H9 (cell line): ENCODE results near the gene ZNF423. TPM values are rescaled to one million over a fixed set of nuclear protein-coding genes. Genes with fewer than 3 reads are reported as not detected.

Experiments used
- DNase-seq: peaks from one replicate; pipeline ENCODE4 v3.0.0-alpha.2; 2017
- H2AFZ ChIP-seq: one replicate; pipeline ENCODE4 v1.6.1; 2013; ENCODE audit warnings: mild to moderate bottlenecking, low read length, control low read depth, moderate library complexity
- H2AK5ac ChIP-seq: 2 replicates; pipeline ENCODE4 v1.6.1; 2013; ENCODE audit warnings: low read length, control low read depth, mixed read lengths; ENCODE audit not compliant: insufficient read length
- H2BK120ac ChIP-seq: one replicate; pipeline ENCODE4 v1.6.1; 2013; ENCODE audit warnings: low read depth, mild to moderate bottlenecking, low read length, control low read depth, inconsistent platforms; ENCODE audit not compliant: poor library complexity, severe bottlenecking
- H2BK12ac ChIP-seq: 2 replicates; pipeline ENCODE4 v1.6.1; 2013; ENCODE audit warnings: low read length, control low read depth, mixed read lengths, low read depth; ENCODE audit not compliant: insufficient read length
- H2BK15ac ChIP-seq: 2 replicates; pipeline ENCODE4 v1.6.1; 2013; ENCODE audit warnings: low read depth, low read length, control low read depth
- H2BK20ac ChIP-seq: one replicate; pipeline ENCODE4 v1.6.1; 2013; ENCODE audit warnings: low read depth, mild to moderate bottlenecking, low read length, control low read depth, inconsistent platforms; ENCODE audit not compliant: poor library complexity, severe bottlenecking
- H2BK5ac ChIP-seq: 2 replicates; pipeline ENCODE4 v1.6.1; 2013; ENCODE audit warnings: low read length, control low read depth, mixed read lengths; ENCODE audit not compliant: insufficient read length
- H3K14ac ChIP-seq: 2 replicates; pipeline ENCODE4 v1.6.1; 2013; ENCODE audit warnings: low read length, control low read depth; ENCODE audit not compliant: insufficient read depth
- H3K18ac ChIP-seq: 2 replicates; pipeline ENCODE4 v1.6.1; 2013; ENCODE audit warnings: low read depth, mild to moderate bottlenecking, mixed read lengths, low read length, control low read depth; ENCODE audit not compliant: insufficient read length
- H3K23ac ChIP-seq: 2 replicates; pipeline ENCODE4 v1.6.1; 2013; ENCODE audit warnings: low read length, control low read depth, mixed read lengths, low read depth; ENCODE audit not compliant: insufficient read length
- H3K23me2 ChIP-seq: 2 replicates; pipeline ENCODE4 v1.6.1; 2013; ENCODE audit warnings: low read depth, mild to moderate bottlenecking, mixed read lengths, low read length, control low read depth; ENCODE audit not compliant: insufficient read length, poor library complexity, severe bottlenecking
- H3K27ac ChIP-seq: 2 replicates; pipeline ENCODE4 v1.5.1; 2013; ENCODE audit warnings: low read length, control low read depth, mixed read lengths, low read depth; ENCODE audit not compliant: insufficient read length
- H3K27me3 ChIP-seq: 2 replicates; pipeline ENCODE4 v1.6.1; 2013; ENCODE audit warnings: low read length, control low read depth, inconsistent platforms; ENCODE audit not compliant: insufficient read depth
- H3K4ac ChIP-seq: 2 replicates; pipeline ENCODE4 v1.6.1; 2013; ENCODE audit warnings: low read depth, mild to moderate bottlenecking, control low read depth, inconsistent platforms, low read length, moderate library complexity
- H3K4me1 ChIP-seq: 2 replicates; pipeline ENCODE4 v1.6.1; 2013; ENCODE audit warnings: low read length, control low read depth, inconsistent platforms; ENCODE audit not compliant: insufficient read depth
- H3K4me2 ChIP-seq: 2 replicates; pipeline ENCODE4 v1.6.1; 2013; ENCODE audit warnings: low read length, control low read depth, mixed read lengths; ENCODE audit not compliant: insufficient read length, insufficient read depth
- H3K56ac ChIP-seq: 2 replicates; pipeline ENCODE4 v1.6.1; 2013; ENCODE audit warnings: low read depth, mild to moderate bottlenecking, mixed read lengths, low read length, control low read depth; ENCODE audit not compliant: insufficient read length
- H3K79me1 ChIP-seq: 2 replicates; pipeline ENCODE4 v1.6.1; 2013; ENCODE audit warnings: low read depth, mild to moderate bottlenecking, moderate library complexity, low read length, control low read depth, inconsistent platforms; ENCODE audit not compliant: insufficient read depth, poor library complexity, severe bottlenecking
- H3K79me2 ChIP-seq: 2 replicates; pipeline ENCODE4 v1.6.1; 2013; ENCODE audit warnings: low read length, control low read depth, inconsistent platforms; ENCODE audit not compliant: insufficient read depth
- H3K9ac ChIP-seq: 2 replicates; pipeline ENCODE4 v1.6.1; 2013; ENCODE audit warnings: low read length, control low read depth, mixed read lengths; ENCODE audit not compliant: insufficient read length; ENCODE audit errors: extremely low read depth
- H3K9me3 ChIP-seq: one replicate; pipeline ENCODE4 v1.6.1; 2013; ENCODE audit warnings: low read depth, low read length, inconsistent platforms; ENCODE audit not compliant: control insufficient read depth
- H3T11ph ChIP-seq: one replicate; pipeline ENCODE4 v1.6.1; 2013; ENCODE audit warnings: mild to moderate bottlenecking, low read length, control low read depth, inconsistent platforms
- H4K20me1 ChIP-seq: one replicate; pipeline ENCODE4 v1.6.1; 2013; ENCODE audit not compliant: control insufficient read depth, insufficient read length, insufficient read depth
- H4K5ac ChIP-seq: 2 replicates; pipeline ENCODE4 v1.6.1; 2013; ENCODE audit warnings: low read depth, mild to moderate bottlenecking, mixed read lengths, low read length, control low read depth; ENCODE audit not compliant: insufficient read length
- H4K8ac ChIP-seq: replicated peaks from 2 replicates; pipeline ENCODE4 v1.6.1; 2013; ENCODE audit warnings: low read length, control low read depth, mixed read lengths, low read depth; ENCODE audit not compliant: insufficient read length
- H4K91ac ChIP-seq: 2 replicates; pipeline ENCODE4 v1.6.1; 2013; ENCODE audit warnings: low read depth, mild to moderate bottlenecking, moderate library complexity, mixed read lengths, low read length, control low read depth; ENCODE audit not compliant: insufficient read length
- H3K27ac Mint-ChIP-seq, 3 experiments: 2 replicates in 2 of 3; 3 replicates in 1 of 3; pipeline ENCODE4 v1.8.0; 2020 to 2021; ENCODE audit warnings: mixed read lengths in 3 of 3, mild to moderate bottlenecking in 1 of 3, moderate library complexity in 1 of 3
- H3K27me3 Mint-ChIP-seq: 2 replicates; pipeline ENCODE4 v1.8.0; 2021; ENCODE audit warnings: low read depth, mild to moderate bottlenecking, moderate library complexity, mixed read lengths
- H3K36me3 Mint-ChIP-seq, 3 experiments: 2 replicates in 2 of 3; 3 replicates in 1 of 3; pipeline ENCODE4 v1.8.0; 2020 to 2021; ENCODE audit warnings: low read depth in 3 of 3, mixed read lengths in 3 of 3; ENCODE audit not compliant: insufficient read depth in 1 of 3
- H3K4me1 Mint-ChIP-seq, 2 experiments: 2 replicates each; pipeline ENCODE4 v1.8.0; 2020; ENCODE audit warnings: mixed read lengths in 2 of 2
- H3K4me3 Mint-ChIP-seq, 2 experiments: 2 replicates in 1 of 2; 3 replicates in 1 of 2; pipeline ENCODE4 v1.8.0; 2020 to 2021; ENCODE audit warnings: mild to moderate bottlenecking in 2 of 2, mixed read lengths in 2 of 2, moderate library complexity in 1 of 2
- H3K9me3 Mint-ChIP-seq, 2 experiments: 2 replicates in 1 of 2; 3 replicates in 1 of 2; pipeline ENCODE4 v1.8.0; 2020; ENCODE audit warnings: mild to moderate bottlenecking in 2 of 2, mixed read lengths in 2 of 2, moderate library complexity in 1 of 2
- CTCF ChIP-seq: fragments of 200-600 bp; sonication (generic); conservative IDR thresholded peaks from 3 replicates; pipeline ENCODE4 v1.8.0; 2021; ENCODE audit warnings: antibody characterized with exemption, mild to moderate bottlenecking
- WGBS: extraction: QIAGEN DNeasy Blood & Tissue Kit; methylation state at CpG from one replicate; pipeline ENCODE4 v1.1.7; 2013; ENCODE audit warnings: missing lambda C conversion rate, low lambda C conversion rate, mixed read lengths; ENCODE audit not compliant: insufficient read length; ENCODE audit errors: extremely low coverage; 5-methylcytosine and 5-hydroxymethylcytosine counted together
- total RNA-seq: library from RNA; stranded (reverse); gene quantifications from 2 replicates; pipeline ENCODE4 v1.2.1, GENCODE V29; 2021

Gene ZNF423
- total RNA-seq, 1 experiment from 2014 or later, result 51.5 TPM

GRCh38 chr16:49514073-49514980 lies 341.6 kb downstream of the ZNF423 start:
- no CpG with 5 or more reads among the region's 24 CpGs for WGBS
- H3T11ph ChIP-seq, result no peak overlapping the region

More at GRCh38 chr16:49514073-49514980, 341.6 kb downstream of the ZNF423 start:
- peaks cover 0 to 3% (median 2%) of the 10 kb centered on the region in 3 experiments; a peak in 1 of 7 replicates for H3K36me3 Mint-ChIP-seq
- H3K9ac ChIP-seq, result no peak overlapping the region
- no peaks in the 10 kb centered on the region for H3K4me1 Mint-ChIP-seq
- H3K4ac ChIP-seq, result no peak overlapping the region
- H2BK5ac ChIP-seq, result no peak overlapping the region
- peaks cover 2% of the 10 kb centered on the region for H4K20me1 ChIP-seq
- H3K4me3 Mint-ChIP-seq, result no peak overlapping the region
- H4K5ac ChIP-seq, result no peak overlapping the region
- no peak for TF ChIP-seq CTCF
- H3K79me2 ChIP-seq, result no peaks in the 10 kb centered on the region
- H3K23me2 ChIP-seq, result no peaks in the 10 kb centered on the region
- H3K79me1 ChIP-seq, result no peaks in the 10 kb centered on the region
- H3K4me1 ChIP-seq, result no peaks in the 10 kb centered on the region
- no peak overlapping the region for H3K14ac ChIP-seq
- no peaks in the 10 kb centered on the region for H3K9me3 Mint-ChIP-seq
- H3K4me2 ChIP-seq, result no peak overlapping the region
- H4K91ac ChIP-seq, result no peak overlapping the region
- H3K27me3 ChIP-seq, result no peaks in the 10 kb centered on the region
- no peak for DNase-seq
- no peak overlapping the region for H4K8ac ChIP-seq
- no peak overlapping the region for H3K27ac ChIP-seq
- H3K56ac ChIP-seq, result no peak overlapping the region
- no peak overlapping the region for H2BK12ac ChIP-seq
- no peak overlapping the region for H2BK15ac ChIP-seq
- H3K9me3 ChIP-seq, result no peaks in the 10 kb centered on the region
- H3K23ac ChIP-seq, result no peak overlapping the region
- H2AFZ ChIP-seq, result no peak overlapping the region
- H3K27me3 Mint-ChIP-seq, result no peaks in the 10 kb centered on the region
- H2AK5ac ChIP-seq, result no peak overlapping the region
- H2BK120ac ChIP-seq, result no peak overlapping the region
- no peak overlapping the region for H2BK20ac ChIP-seq
- no peak overlapping the region for H3K18ac ChIP-seq
- H3K27ac Mint-ChIP-seq, result 0 out of 7 replicates have a peak overlapping the region, but pooled peaks of 1 of the 3 experiments have one; percentile 20
